ENCODE data around the gene COX14.

Gene COX14

GRCh38 chr12:50084775-50085614 is 27.0 kb upstream of the COX14 start, which contains the start of gene SMARCD1:
SMARCD1 (plus strand) TSS chr12:50085342; CDS start chr12:50085370, 28 bp downstream.
- peak within 1 kb of the TSS; percentile 89 for H3K4me3 ChIP-seq (ENCODE audit: low read depth, low read length)
- TF ChIP-seq, protein P1, sequence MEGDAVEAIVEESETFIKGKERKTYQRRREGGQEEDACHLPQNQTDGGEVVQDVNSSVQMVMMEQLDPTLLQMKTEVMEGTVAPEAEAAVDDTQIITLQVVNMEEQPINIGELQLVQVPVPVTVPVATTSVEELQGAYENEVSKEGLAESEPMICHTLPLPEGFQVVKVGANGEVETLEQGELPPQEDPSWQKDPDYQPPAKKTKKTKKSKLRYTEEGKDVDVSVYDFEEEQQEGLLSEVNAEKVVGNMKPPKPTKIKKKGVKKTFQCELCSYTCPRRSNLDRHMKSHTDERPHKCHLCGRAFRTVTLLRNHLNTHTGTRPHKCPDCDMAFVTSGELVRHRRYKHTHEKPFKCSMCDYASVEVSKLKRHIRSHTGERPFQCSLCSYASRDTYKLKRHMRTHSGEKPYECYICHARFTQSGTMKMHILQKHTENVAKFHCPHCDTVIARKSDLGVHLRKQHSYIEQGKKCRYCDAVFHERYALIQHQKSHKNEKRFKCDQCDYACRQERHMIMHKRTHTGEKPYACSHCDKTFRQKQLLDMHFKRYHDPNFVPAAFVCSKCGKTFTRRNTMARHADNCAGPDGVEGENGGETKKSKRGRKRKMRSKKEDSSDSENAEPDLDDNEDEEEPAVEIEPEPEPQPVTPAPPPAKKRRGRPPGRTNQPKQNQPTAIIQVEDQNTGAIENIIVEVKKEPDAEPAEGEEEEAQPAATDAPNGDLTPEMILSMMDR (IDR thresholded peaks at IDR 0.05; ENCODE audit: low read depth, low read length, missing control alignments), result peak; percentile 68
- DNase-seq (ENCODE audit: low read depth), result peak; percentile 82

GRCh38 chr12:50085615-50086072 is 26.4 kb upstream of the COX14 start:
- TF ChIP-seq, protein P1 (IDR thresholded peaks at IDR 0.05; ENCODE audit: low read depth, low read length, missing control alignments), result no peak
- no peak for DNase-seq (ENCODE audit: low read depth)
- H3K4me3 ChIP-seq (ENCODE audit: low read depth, low read length), result peak overlapping the region; percentile 89

DNA sequence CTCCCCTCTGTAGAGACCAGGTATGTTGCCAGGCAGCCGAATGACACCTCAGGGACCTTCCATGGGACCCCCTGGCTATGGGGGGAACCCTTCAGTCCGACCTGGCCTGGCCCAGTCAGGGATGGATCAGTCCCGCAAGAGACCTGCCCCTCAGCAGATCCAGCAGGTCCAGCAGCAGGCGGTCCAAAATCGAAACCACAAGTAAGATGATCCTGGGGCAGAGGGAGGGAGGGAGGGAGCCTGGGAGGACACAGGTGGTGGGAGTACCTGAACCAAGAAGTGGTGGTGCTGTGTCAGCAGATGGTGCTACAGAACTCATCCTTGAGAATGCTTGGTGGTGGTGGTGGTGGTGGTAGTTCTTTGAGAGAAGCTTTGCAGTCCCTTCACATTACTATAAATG is 25.9 kb upstream of the COX14 start:
- TF ChIP-seq, protein P1 (IDR thresholded peaks at IDR 0.05; ENCODE audit: low read depth, low read length, missing control alignments), result no peak
- DNase-seq (ENCODE audit: low read depth), result no peak
- H3K4me3 ChIP-seq (ENCODE audit: low read depth, low read length), result peak overlapping the region; percentile 89

DNA sequence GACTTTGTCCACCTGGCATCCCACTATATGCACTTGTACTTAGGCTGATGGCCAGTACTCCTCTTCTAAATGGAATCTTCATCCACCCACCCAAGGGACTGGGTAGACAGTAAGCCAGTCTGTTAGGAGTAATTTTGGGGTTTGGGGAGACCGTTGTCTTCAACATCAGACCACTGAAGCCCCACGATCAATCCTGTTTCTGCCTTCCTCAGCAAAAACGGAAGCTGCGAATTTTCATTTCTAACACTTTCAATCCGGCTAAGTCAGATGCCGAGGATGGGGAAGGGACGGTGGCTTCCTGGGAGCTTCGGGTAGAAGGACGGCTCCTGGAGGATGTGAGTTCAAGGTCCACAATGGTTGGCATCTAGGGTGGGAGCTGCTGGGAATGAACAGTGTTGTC is 24.9 kb upstream of the COX14 start:
- H3K4me3 ChIP-seq (ENCODE audit: low read depth, low read length), result no peak overlapping the region
- TF ChIP-seq, protein P1 (IDR thresholded peaks at IDR 0.05; ENCODE audit: low read depth, low read length, missing control alignments), result no peak
- no peak for DNase-seq (ENCODE audit: low read depth)

GRCh38 chr12:50087995-50088394 is 24.0 kb upstream of the COX14 start:
- no peak for DNase-seq (ENCODE audit: low read depth)
- H3K4me3 ChIP-seq (ENCODE audit: low read depth, low read length), result no peak overlapping the region
- TF ChIP-seq, protein P1 (IDR thresholded peaks at IDR 0.05; ENCODE audit: low read depth, low read length, missing control alignments), result no peak

- no peak overlapping the region for H3K4me3 ChIP-seq (ENCODE audit: low read depth, low read length)
- TF ChIP-seq, protein P1 (IDR thresholded peaks at IDR 0.05; ENCODE audit: low read depth, low read length, missing control alignments), result peak; percentile 92
- no peak for DNase-seq (ENCODE audit: low read depth)
Observed at GRCh38 chr12:50088577-50089335, 23.3 kb upstream of the COX14 start.
